Neural cell (in vitro differentiated cells): ENCODE measurements around the gene SUFU. TPM values are rescaled to one million over a fixed set of nuclear protein-coding genes. Genes with fewer than 3 reads are reported as not detected.

ENCODE experiments used
- H2AFZ ChIP-seq: fragments of 200-600, 300-800 bp; sonication (generic), shearing (Covaris generic); 2 replicates; pipeline ENCODE4 v1.6.0; 2014; ENCODE audit warnings: low read depth, mild to moderate bottlenecking, antibody characterized with exemption, low read length, moderate library complexity
- H3F3A ChIP-seq: fragments of 200-600 bp; shearing (Covaris generic); 2 replicates; pipeline ENCODE4 v1.6.1; 2016; ENCODE audit warnings: mild to moderate bottlenecking, moderate library complexity, mixed read lengths, antibody characterized with exemption, low read length; ENCODE audit not compliant: insufficient read depth, poor library complexity, severe bottlenecking
- H3K27ac ChIP-seq: fragments of 200-600, 300-800 bp; sonication (generic), shearing (Covaris generic); 2 replicates; pipeline ENCODE4 v1.5.1; 2014; ENCODE audit warnings: mild to moderate bottlenecking, low read length, moderate library complexity
- H3K27me3 ChIP-seq: fragments of 300-800, 200-600 bp; sonication (generic), shearing (Covaris generic); 2 replicates; pipeline ENCODE4 v1.6.0; 2014; ENCODE audit warnings: mild to moderate bottlenecking, low read depth, low read length, moderate library complexity; ENCODE audit not compliant: insufficient read depth
- H3K36me3 ChIP-seq: fragments of 300-800, 200-600 bp; sonication (generic), shearing (Covaris generic); 2 replicates; pipeline ENCODE4 v1.5.1; 2014; ENCODE audit warnings: mild to moderate bottlenecking, antibody characterized with exemption, low read length, moderate library complexity; ENCODE audit not compliant: insufficient read depth
- H3K4me2 ChIP-seq: fragments of 300-800, 200-600 bp; sonication (generic), shearing (Covaris generic); 2 replicates; pipeline ENCODE4 v1.6.0; 2014; ENCODE audit warnings: mild to moderate bottlenecking, low read length
- H3K4me3 ChIP-seq: fragments of 300-800, 200-600 bp; sonication (generic), shearing (Covaris generic); 2 replicates; pipeline ENCODE4 v1.5.1; 2014; ENCODE audit warnings: mild to moderate bottlenecking, low read length, moderate library complexity
- H3K79me2 ChIP-seq: fragments of 200-600 bp; shearing (Covaris generic); replicated peaks from 2 replicates; pipeline ENCODE4 v1.6.0; 2014; ENCODE audit warnings: mild to moderate bottlenecking, low read length, moderate library complexity; ENCODE audit not compliant: insufficient read depth
- H3K9ac ChIP-seq: fragments of 300-800, 200-600 bp; sonication (generic), shearing (Covaris generic); 2 replicates; pipeline ENCODE4 v1.6.1; 2016; ENCODE audit warnings: mild to moderate bottlenecking, low read length, mixed read lengths
- H3K9me2 ChIP-seq: fragments of 200-600 bp; shearing (Covaris generic); 2 replicates; pipeline ENCODE4 v1.6.1; 2016; ENCODE audit warnings: mild to moderate bottlenecking, low read length, mixed read lengths; ENCODE audit not compliant: insufficient read depth
- H3K9me3 ChIP-seq: fragments of 200-600, 300-800 bp; sonication (generic), shearing (Covaris generic); 2 replicates; pipeline ENCODE4 v1.6.1; 2016; ENCODE audit warnings: mild to moderate bottlenecking, mixed run types, low read length, moderate library complexity, mixed read lengths
- H4K20me1 ChIP-seq: fragments of 200-600 bp; shearing (Covaris generic); 2 replicates; pipeline ENCODE4 v1.6.1; 2016; ENCODE audit warnings: mild to moderate bottlenecking, mixed run types; ENCODE audit not compliant: insufficient read depth
- CTCF ChIP-seq: fragments of 450-650 bp; IDR thresholded peaks from 2 replicates; pipeline ENCODE4 v1.5.1; 2014; ENCODE audit warnings: antibody characterized with exemption, mild to moderate bottlenecking, moderate library complexity; ENCODE audit not compliant: poor library complexity, severe bottlenecking
- EP300 ChIP-seq: fragments of 450-650 bp; conservative IDR thresholded peaks from 2 replicates; pipeline ENCODE4 v1.6.1; 2014; ENCODE audit warnings: antibody characterized with exemption, mild to moderate bottlenecking, moderate library complexity; ENCODE audit not compliant: poor library complexity, severe bottlenecking
- EZH2 ChIP-seq: fragments of 200-600, 300-800 bp; shearing (Covaris generic), sonication (generic); IDR thresholded peaks from 2 replicates; pipeline ENCODE4 v1.6.1; 2014; ENCODE audit warnings: antibody characterized with exemption, low read length, borderline replicate concordance, mild to moderate bottlenecking; ENCODE audit not compliant: insufficient read depth, poor library complexity, severe bottlenecking
- MXI1 ChIP-seq: fragments of 450-650 bp; conservative IDR thresholded peaks from 2 replicates; pipeline ENCODE4 v1.6.1; 2014; ENCODE audit warnings: antibody characterized with exemption, mild to moderate bottlenecking; ENCODE audit not compliant: poor library complexity, severe bottlenecking
- POLR2AphosphoS5 ChIP-seq: IDR thresholded peaks from 2 replicates; pipeline ENCODE4 v1.6.1; 2012
- RAD21 ChIP-seq: fragments of 450-650 bp; conservative IDR thresholded peaks from 2 replicates; pipeline ENCODE4 v1.6.1; 2014; ENCODE audit warnings: antibody characterized with exemption, mild to moderate bottlenecking, moderate library complexity
- REST ChIP-seq: IDR thresholded peaks from 2 replicates; pipeline ENCODE4 v1.6.1; 2012; ENCODE audit warnings: borderline replicate concordance
- SMC3 ChIP-seq: fragments of 450-650 bp; conservative IDR thresholded peaks from 2 replicates; pipeline ENCODE4 v1.6.1; 2014; ENCODE audit warnings: antibody characterized with exemption, mild to moderate bottlenecking, moderate library complexity; ENCODE audit not compliant: poor library complexity
- TAF1 ChIP-seq: IDR thresholded peaks from 2 replicates; pipeline ENCODE4 v1.6.1; 2012; ENCODE audit warnings: low read depth
- polyA plus RNA-seq: library from polyadenylated mRNA; depleted of rRNA; stranded (reverse); fragments of >200 nt; gene quantifications from 2 replicates; pipeline ENCODE4 v1.2.3, GENCODE V29; 2014

The SUFU gene
- polyA plus RNA-seq, 1 donor from 2014 or later = 4.8 TPM

- Histone ChIP-seq H3K4me3 (no peak overlapping the region), H4K20me1 (peaks cover 1% of the 10 kb centered on the region), H3K79me2 (peaks cover 14% of the 10 kb centered on the region), H3K27ac (no peak overlapping the region), H3K36me3 (no peaks in the 10 kb centered on the region), H3F3A (no peaks in the 10 kb centered on the region), H3K9me2 (no peaks in the 10 kb centered on the region), H2AFZ (no peak overlapping the region), H3K9me3 (no peaks in the 10 kb centered on the region), H3K4me2 (no peak overlapping the region), H3K9ac (no peak overlapping the region), H3K27me3 (no peaks in the 10 kb centered on the region)
- no peak for TF ChIP-seq POLR2AphosphoS5
Observed at GRCh38 chr10:102639537-102639936, 135.8 kb downstream of the SUFU start.

- Histone ChIP-seq H3F3A (no peaks in the 10 kb centered on the region), H3K27ac (peak overlapping the region; percentile 99), H3K9me3 (no peaks in the 10 kb centered on the region), H2AFZ (peak overlapping the region; percentile 37), H4K20me1 (peaks cover 6% of the 10 kb centered on the region), H3K9me2 (no peaks in the 10 kb centered on the region), H3K9ac (peak overlapping the region; percentile 99), H3K79me2 (peaks cover 32% of the 10 kb centered on the region), H3K36me3 (no peaks in the 10 kb centered on the region), H3K27me3 (no peaks in the 10 kb centered on the region), H3K4me2 (peak overlapping the region; percentile 21), H3K4me3 (peak overlapping the region; percentile 97)
- TF ChIP-seq EP300 (no peak), REST (no peak), EZH2 (no peak), CTCF (no peak), SMC3 (no peak), MXI1 (no peak), RAD21 (no peak), TAF1 (no peak), POLR2AphosphoS5 (no peak)
Observed at GRCh38 chr10:102641402-102641801, 137.6 kb downstream of the SUFU start.
